Adrenal gland (tissue), 5 donors: ENCODE results near the gene PHLDB1.

Source experiments
- POLR2A ChIP-seq, 2 donors: fragments of 450-650 bp; IDR thresholded peaks; one replicate each; pipeline ENCODE4 v1.6.1; 2017; ENCODE audit warnings: antibody characterized with exemption in 2 of 2, mild to moderate bottlenecking in 2 of 2, moderate library complexity in 1 of 2
- TF ChIP-seq, protein P1 (sequence below), 6 experiments: fragments of 450-650 bp in 4 of 6; fragments of 200-600 bp in 2 of 6; sonication (generic) in 1 of 6; IDR thresholded peaks; 1 replicate in 5 of 6; 2 replicates in 1 of 6; pipeline versions ENCODE4 v1.5.1 to v1.8.0; 2016 to 2021; ENCODE audit warnings: antibody characterized with exemption in 6 of 6, mild to moderate bottlenecking in 2 of 6, moderate library complexity in 1 of 6
- donor health status: DM: no; HTN: no; CAD: no.

DNA sequence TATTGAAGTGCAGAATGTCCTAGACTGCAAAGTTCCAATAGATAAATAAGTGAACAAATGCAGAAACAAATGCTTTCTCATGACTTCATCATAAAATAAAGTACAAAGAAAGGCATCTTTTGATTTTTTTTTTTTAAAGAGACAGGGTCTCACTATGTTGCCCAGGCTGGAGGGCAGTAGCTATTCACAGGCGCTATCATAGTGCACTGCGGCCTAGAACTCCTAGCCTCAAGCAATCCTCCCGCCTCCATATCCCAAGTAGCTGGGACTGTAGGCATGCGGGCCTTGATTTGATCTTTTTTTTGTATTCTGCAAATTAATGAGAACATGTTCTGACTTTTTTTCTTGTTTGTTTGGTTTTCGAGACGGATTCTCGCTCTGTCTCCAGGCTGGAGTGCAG lies 32.8 kb upstream of the PHLDB1 start:
- TF ChIP-seq POLR2A (IDR thresholded peaks at IDR 0.05), result no peak
- TF ChIP-seq, protein P1, sequence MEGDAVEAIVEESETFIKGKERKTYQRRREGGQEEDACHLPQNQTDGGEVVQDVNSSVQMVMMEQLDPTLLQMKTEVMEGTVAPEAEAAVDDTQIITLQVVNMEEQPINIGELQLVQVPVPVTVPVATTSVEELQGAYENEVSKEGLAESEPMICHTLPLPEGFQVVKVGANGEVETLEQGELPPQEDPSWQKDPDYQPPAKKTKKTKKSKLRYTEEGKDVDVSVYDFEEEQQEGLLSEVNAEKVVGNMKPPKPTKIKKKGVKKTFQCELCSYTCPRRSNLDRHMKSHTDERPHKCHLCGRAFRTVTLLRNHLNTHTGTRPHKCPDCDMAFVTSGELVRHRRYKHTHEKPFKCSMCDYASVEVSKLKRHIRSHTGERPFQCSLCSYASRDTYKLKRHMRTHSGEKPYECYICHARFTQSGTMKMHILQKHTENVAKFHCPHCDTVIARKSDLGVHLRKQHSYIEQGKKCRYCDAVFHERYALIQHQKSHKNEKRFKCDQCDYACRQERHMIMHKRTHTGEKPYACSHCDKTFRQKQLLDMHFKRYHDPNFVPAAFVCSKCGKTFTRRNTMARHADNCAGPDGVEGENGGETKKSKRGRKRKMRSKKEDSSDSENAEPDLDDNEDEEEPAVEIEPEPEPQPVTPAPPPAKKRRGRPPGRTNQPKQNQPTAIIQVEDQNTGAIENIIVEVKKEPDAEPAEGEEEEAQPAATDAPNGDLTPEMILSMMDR (IDR thresholded peaks at IDR 0.05), result no peak
